ENCODE measurements around the gene SLC27A1.
"Not testable (repeated sequence)": the region's sequence is repeated elsewhere in the genome, so short reads cannot be mapped to it uniquely, and the experiment has no call there.

The SLC27A1 gene

DNA sequence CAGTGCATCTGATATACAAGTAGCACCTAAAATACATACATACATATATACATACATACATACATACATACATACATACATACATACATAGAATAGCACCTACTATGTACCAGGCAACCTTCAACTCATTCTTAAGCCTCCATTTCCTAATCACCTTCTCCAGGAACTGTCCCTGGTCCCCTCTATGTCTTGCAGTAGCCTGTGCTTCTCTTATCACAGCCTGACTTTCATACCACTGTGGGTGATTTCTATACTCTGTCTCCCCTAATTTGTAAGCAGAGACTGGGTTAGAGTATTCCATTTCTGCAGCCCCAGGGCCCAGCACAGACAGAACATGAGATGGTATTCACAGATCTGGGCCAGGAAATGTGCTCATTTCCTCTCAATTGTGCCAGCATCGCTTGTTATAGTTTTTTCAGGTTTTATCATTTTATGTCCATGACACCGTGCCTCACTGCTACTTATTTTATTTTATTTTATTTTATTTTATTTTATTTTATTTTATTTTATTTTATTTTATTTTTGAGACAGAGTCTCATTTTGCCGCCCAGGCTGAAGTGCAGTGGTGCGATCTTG, 70.9 kb downstream of the SLC27A1 start:
- DNase-seq: no peak

DNA sequence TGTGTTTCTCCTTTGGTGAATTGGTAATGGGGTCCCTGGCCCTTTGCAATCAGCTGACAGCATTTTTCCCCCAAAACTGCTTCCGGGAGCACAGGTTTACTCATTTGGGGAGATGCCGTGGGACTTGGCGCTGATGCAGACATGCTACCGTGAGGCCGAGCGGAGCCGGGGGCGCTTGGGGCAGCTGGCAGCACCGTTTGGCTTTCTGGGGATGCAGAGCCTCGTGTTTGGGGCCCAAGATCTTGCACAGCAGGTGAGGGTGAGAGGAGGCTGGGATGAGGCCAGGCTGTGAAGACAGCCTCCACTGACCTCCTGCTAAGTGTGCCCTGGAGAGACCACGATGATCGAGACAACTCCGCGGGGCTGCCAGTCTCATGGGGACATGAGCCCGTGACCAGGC, 71.7 kb downstream of the SLC27A1 start:
- no peak for DNase-seq

GRCh38 chr19:17542793-17543582, 72.7 kb downstream of the SLC27A1 start:
- DNase-seq: no peak

DNA sequence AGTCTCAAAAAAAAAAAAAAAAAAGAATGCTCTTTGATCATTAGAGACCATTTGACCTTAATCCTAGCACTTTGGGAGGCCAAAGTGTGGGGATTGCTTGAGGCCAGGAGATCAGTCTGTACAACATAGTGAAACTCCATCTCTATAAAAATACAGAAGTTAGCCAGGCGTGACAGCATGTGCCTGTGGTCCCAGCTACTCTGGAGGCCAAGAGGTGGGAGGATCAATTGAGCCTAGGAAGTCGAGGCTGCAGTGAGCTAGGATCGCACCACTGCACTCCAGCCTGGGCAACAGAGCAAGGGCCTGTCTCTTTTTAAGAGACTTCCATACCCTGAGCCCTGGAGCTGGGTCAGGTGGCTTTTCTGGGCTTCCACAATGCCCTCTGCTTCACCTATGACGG, 73.7 kb downstream of the SLC27A1 start:
- no peak for DNase-seq

DNA sequence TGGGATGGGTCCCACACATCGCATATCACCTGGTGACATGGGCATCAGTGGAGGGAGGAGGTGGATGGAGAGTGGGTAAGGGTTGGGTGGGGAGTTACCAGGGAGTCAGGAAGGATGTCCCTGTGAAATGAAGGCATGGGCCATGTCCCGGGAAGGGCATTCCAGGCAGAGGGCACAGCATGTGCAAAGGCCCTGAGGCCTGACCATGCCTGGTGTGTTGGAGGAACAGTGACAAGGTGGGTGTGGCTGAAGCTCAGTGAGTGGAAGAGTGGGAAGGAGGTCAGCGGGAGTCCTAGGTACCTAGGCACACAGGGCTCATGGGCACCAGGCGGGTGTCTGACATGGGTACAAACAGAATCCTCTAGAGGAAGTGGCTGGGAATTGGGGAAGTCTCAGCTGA, 74.1 kb downstream of the SLC27A1 start:
- DNase-seq: no peak

- no peak for DNase-seq
These were observed 77.8 kb downstream of the SLC27A1 start for GRCh38 chr19:17548145-17548544.

DNA sequence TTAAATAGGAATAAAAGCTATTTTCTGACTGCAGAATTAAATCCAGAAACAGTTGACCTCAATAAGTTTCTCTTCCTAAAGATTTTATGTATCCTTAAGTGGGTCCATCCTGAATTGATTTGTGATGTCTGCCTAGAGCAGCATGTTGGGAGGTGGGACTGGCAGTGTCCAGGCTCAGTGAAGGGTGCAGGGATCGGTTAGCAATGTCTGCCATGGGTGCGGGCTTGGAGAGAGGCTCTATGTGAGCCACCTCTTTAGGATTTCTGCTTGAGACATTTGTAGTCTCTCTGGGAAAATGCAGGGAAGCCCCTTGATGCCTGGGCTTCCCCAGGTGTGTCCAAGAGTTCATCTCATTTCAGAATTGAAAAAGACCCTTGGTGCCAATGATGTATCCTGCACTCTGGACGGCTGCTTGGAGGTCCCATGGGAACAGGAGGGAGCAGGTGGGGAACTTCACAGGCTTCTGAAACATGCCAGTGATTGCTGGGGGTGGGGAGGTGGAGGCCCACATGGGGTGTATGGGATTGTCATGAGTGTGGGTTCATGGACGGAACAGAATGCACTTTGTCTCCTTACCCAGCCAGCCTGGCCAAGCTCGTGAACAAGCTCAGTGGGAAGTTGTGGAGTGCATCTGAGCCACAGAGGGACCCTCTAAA, 78.9 kb downstream of the SLC27A1 start:
- no peak for DNase-seq

- no peak for DNase-seq
These were observed 79.8 kb downstream of the SLC27A1 start for GRCh38 chr19:17550076-17550667.

GRCh38 chr19:17552735-17553134, 82.4 kb downstream of the SLC27A1 start:
- not testable (repeated sequence) for DNase-seq

DNA sequence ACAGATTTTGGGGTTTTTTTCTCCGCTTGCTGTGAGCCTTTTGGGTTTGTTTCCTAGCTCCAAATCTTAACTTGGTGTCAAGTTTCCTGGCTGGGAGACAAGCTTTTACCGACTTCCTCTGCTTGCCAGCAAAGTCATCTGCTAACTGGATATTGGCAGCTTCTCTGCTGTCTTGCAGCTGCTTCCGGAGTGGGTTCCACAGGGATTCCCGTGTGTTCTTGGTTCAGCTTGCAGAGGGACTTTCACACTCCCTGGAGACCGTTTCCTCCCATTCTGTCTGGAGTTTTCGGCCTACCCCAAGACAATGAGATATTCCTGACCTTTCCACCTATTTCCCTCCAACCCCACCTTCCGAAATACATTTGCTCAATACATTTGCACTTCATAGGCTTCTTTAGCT, 82.9 kb downstream of the SLC27A1 start:
- DNase-seq: peak; percentile 26

- DNase-seq: no peak
These were observed 84.7 kb downstream of the SLC27A1 start for GRCh38 chr19:17554968-17555479.

DNA sequence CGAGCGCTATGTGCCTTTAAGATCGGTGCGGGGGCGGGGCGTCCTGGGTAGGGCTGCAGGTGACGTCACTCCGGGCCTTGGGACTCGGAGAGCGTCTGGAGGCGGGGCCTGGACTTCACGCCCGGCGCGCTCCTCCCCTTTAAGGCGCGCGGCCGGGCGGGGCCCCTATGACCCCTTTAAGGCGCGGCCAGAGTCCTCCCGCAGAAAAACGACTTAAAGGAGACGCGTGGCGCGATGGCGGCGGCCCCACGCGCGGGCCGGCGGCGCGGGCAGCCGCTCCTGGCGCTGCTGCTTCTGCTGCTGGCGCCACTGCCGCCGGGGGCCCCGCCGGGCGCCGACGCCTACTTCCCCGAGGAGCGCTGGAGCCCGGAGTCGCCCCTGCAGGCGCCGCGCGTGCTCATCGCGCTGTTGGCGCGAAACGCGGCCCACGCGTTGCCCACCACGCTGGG, 85.2 kb downstream of the SLC27A1 start, which contains the start of gene COLGALT1:
Gene COLGALT1 (plus strand): TSS at position 170 of the 449 bp plus-strand sequence. CDS start 65 bp downstream, at position 235.
- DNase-seq: peak; percentile 99
